ENCODE results near the gene MACROH2A1. TPM values are rescaled to one million over a fixed set of nuclear protein-coding genes. Genes with fewer than 3 reads are reported as not detected.

The MACROH2A1 gene
- polyA plus RNA-seq, 1 of the 3 experiments (the other 2 are of a cell fraction), result 165 TPM

DNA sequence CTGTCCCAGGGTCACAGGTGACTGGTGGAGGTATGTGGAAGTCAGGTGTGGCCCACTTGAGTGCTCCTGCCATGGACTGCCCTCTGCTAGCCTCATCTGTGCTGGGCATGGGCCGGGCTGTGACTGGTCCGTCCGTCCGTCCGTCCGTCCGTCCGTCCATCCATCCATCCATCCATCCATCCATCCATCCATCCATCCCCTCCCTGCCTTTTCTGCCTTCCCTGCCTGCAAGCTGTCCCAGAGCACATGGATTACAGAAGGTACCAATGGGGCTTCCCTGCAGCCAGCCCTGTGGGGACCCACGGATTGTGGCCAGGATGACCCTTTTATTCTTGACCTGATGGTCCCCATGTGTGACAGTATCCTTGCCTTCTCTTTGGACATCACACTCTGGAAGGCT lies 92.5 kb downstream of the MACROH2A1 start (continued):
- TF ChIP-seq USF2 (IDR thresholded peaks at IDR 0.05; ENCODE audit: borderline replicate concordance, low read depth, low read length) (no peak), RAD21 (IDR thresholded peaks at IDR 0.05; ENCODE audit: low read length) (no peak), EZH2phosphoT487 (IDR thresholded peaks at IDR 0.05; ENCODE audit: borderline replicate concordance, low read depth) (no peak), JUND (IDR thresholded peaks at IDR 0.05) (no peak)
- TF ChIP-seq, protein P1, sequence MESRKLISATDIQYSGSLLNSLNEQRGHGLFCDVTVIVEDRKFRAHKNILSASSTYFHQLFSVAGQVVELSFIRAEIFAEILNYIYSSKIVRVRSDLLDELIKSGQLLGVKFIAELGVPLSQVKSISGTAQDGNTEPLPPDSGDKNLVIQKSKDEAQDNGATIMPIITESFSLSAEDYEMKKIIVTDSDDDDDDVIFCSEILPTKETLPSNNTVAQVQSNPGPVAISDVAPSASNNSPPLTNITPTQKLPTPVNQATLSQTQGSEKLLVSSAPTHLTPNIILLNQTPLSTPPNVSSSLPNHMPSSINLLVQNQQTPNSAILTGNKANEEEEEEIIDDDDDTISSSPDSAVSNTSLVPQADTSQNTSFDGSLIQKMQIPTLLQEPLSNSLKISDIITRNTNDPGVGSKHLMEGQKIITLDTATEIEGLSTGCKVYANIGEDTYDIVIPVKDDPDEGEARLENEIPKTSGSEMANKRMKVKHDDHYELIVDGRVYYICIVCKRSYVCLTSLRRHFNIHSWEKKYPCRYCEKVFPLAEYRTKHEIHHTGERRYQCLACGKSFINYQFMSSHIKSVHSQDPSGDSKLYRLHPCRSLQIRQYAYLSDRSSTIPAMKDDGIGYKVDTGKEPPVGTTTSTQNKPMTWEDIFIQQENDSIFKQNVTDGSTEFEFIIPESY (IDR thresholded peaks at IDR 0.05; ENCODE audit: borderline replicate concordance, low read depth), result no peak
- TF ChIP-seq, protein P2, sequence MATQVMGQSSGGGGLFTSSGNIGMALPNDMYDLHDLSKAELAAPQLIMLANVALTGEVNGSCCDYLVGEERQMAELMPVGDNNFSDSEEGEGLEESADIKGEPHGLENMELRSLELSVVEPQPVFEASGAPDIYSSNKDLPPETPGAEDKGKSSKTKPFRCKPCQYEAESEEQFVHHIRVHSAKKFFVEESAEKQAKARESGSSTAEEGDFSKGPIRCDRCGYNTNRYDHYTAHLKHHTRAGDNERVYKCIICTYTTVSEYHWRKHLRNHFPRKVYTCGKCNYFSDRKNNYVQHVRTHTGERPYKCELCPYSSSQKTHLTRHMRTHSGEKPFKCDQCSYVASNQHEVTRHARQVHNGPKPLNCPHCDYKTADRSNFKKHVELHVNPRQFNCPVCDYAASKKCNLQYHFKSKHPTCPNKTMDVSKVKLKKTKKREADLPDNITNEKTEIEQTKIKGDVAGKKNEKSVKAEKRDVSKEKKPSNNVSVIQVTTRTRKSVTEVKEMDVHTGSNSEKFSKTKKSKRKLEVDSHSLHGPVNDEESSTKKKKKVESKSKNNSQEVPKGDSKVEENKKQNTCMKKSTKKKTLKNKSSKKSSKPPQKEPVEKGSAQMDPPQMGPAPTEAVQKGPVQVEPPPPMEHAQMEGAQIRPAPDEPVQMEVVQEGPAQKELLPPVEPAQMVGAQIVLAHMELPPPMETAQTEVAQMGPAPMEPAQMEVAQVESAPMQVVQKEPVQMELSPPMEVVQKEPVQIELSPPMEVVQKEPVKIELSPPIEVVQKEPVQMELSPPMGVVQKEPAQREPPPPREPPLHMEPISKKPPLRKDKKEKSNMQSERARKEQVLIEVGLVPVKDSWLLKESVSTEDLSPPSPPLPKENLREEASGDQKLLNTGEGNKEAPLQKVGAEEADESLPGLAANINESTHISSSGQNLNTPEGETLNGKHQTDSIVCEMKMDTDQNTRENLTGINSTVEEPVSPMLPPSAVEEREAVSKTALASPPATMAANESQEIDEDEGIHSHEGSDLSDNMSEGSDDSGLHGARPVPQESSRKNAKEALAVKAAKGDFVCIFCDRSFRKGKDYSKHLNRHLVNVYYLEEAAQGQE (IDR thresholded peaks at IDR 0.05; ENCODE audit: low read depth, low read length), result no peak

DNA sequence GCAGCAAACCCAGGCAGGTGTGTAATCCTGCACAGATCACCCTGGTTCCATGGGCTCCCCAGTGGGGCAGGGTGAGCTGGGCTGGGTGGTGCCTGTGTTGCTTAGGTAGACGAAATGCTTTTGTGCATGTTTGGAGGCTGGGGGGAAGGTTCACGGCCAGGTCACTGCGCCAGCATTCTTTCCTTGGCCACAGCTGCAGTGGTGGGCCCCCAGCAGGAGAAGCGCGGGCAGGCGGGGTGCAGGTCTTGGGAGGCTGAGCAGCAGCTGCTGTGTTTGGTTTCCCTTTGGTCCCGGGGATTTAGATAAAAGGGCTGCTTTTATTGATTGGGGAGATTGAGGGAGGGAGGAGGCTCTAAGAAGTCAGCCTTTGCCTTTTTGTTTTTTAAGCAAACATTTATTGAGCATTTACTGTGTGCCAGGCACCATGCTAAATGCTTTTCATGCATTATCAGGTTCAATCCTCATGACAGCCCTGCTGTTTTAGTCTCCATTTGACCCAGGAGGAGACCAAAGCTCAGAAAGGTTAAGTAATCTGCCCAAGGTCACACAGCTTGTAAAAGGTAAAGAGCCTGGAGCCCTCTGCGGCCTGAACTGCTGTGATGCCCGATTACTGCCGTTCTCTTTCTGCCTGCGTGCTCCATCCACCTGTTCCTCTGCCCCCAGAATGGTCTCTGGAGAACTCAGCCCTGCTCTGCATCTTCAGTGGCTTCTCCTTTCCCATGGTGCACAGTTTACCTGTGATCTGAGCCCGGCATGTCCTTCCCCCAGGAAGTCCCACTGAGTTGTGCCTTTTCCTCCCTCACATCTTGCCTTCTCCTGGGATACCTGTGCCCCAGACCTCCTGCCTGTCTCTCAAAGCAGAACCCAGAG lies 94.4 kb downstream of the MACROH2A1 start:
- Histone ChIP-seq H2AFZ (ENCODE audit: low read depth) (no peak overlapping the region), H3K4me1 (ENCODE audit: control insufficient read depth in 1 of 2, insufficient read depth in 2 of 2, low read depth in 1 of 2, low read length in 1 of 2) (peaks cover 0 to 2% of the 10 kb centered on the region in 2 experiments; a peak in 1 of 4 replicates), H3F3A (replicated peaks; ENCODE audit: insufficient read depth) (no peaks in the 10 kb centered on the region), H3K9ac (no peak overlapping the region), H3K27me3 (ENCODE audit: insufficient read depth) (no peaks in the 10 kb centered on the region), H4K20me1 (ENCODE audit: insufficient read depth) (no peaks in the 10 kb centered on the region), H3K4me3 (ENCODE audit: low read depth in 2 of 2, low read length in 1 of 2) (no peak overlapping the region), H3K36me3 (replicated peaks in 1 of 2; ENCODE audit: control insufficient read depth in 1 of 2, insufficient read depth in 2 of 2, low read length in 1 of 2) (no peaks in the 10 kb centered on the region), H3K9me2 (no peaks in the 10 kb centered on the region), H3K4me2 (no peak overlapping the region), H3K27ac (ENCODE audit: low read depth in 2 of 2, low read length in 1 of 2) (no peak overlapping the region), H3K79me2 (ENCODE audit: insufficient read depth) (no peaks in the 10 kb centered on the region), H3K9me3 (no peaks in the 10 kb centered on the region)
- 81% methylated on average over 12 of the region's 12 CpGs for WGBS (ENCODE audit: low lambda C conversion rate)
- ChIA-PET POLR2A (no interaction called here), CTCF (interaction anchor here (1.1 to 1.3 kb wide), 2 partner anchors 16 to 113 kb away, joined by 3 to 4 read pairs; no protein-coding TSS in a partner anchor)
- TF ChIP-seq, protein P3, sequence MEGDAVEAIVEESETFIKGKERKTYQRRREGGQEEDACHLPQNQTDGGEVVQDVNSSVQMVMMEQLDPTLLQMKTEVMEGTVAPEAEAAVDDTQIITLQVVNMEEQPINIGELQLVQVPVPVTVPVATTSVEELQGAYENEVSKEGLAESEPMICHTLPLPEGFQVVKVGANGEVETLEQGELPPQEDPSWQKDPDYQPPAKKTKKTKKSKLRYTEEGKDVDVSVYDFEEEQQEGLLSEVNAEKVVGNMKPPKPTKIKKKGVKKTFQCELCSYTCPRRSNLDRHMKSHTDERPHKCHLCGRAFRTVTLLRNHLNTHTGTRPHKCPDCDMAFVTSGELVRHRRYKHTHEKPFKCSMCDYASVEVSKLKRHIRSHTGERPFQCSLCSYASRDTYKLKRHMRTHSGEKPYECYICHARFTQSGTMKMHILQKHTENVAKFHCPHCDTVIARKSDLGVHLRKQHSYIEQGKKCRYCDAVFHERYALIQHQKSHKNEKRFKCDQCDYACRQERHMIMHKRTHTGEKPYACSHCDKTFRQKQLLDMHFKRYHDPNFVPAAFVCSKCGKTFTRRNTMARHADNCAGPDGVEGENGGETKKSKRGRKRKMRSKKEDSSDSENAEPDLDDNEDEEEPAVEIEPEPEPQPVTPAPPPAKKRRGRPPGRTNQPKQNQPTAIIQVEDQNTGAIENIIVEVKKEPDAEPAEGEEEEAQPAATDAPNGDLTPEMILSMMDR (IDR thresholded peaks at IDR 0.05), result no peak
- TF ChIP-seq TEAD4 (IDR thresholded peaks at IDR 0.05; ENCODE audit: borderline replicate concordance, insufficient read depth) (no peak), TAF1 (IDR thresholded peaks at IDR 0.05; ENCODE audit: borderline replicate concordance, low read depth, low read length) (no peak), NFIC (IDR thresholded peaks at IDR 0.05; ENCODE audit: borderline replicate concordance) (no peak), MEF2A (IDR thresholded peaks at IDR 0.05; ENCODE audit: borderline replicate concordance, low read depth) (no peak), PBX3 (IDR thresholded peaks at IDR 0.05) (no peak), FOXM1 (IDR thresholded peaks at IDR 0.05; ENCODE audit: low read depth) (no peak), GABPA (IDR thresholded peaks at IDR 0.05; ENCODE audit: low read depth) (no peak), RCOR1 (IDR thresholded peaks at IDR 0.05; ENCODE audit: low read length) (no peak), POLR2AphosphoS5 (IDR thresholded peaks at IDR 0.05; ENCODE audit: low read depth, low read length) (no peak)
- TF ChIP-seq, protein P4, sequence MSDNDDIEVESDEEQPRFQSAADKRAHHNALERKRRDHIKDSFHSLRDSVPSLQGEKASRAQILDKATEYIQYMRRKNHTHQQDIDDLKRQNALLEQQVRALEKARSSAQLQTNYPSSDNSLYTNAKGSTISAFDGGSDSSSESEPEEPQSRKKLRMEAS (IDR thresholded peaks at IDR 0.05; ENCODE audit: low read depth), result no peak
- DNase-seq, result no peak

Measured in SK-N-SH (cell line).